ENCODE data around the gene ZNF714. TPM values are rescaled to one million over a fixed set of nuclear protein-coding genes. Genes with fewer than 3 reads are reported as not detected.

Gene ZNF714
- 1 to 10 TPM; 1.2 to 1.3 (median 1.3) TPM for polyA plus RNA-seq

DNA sequence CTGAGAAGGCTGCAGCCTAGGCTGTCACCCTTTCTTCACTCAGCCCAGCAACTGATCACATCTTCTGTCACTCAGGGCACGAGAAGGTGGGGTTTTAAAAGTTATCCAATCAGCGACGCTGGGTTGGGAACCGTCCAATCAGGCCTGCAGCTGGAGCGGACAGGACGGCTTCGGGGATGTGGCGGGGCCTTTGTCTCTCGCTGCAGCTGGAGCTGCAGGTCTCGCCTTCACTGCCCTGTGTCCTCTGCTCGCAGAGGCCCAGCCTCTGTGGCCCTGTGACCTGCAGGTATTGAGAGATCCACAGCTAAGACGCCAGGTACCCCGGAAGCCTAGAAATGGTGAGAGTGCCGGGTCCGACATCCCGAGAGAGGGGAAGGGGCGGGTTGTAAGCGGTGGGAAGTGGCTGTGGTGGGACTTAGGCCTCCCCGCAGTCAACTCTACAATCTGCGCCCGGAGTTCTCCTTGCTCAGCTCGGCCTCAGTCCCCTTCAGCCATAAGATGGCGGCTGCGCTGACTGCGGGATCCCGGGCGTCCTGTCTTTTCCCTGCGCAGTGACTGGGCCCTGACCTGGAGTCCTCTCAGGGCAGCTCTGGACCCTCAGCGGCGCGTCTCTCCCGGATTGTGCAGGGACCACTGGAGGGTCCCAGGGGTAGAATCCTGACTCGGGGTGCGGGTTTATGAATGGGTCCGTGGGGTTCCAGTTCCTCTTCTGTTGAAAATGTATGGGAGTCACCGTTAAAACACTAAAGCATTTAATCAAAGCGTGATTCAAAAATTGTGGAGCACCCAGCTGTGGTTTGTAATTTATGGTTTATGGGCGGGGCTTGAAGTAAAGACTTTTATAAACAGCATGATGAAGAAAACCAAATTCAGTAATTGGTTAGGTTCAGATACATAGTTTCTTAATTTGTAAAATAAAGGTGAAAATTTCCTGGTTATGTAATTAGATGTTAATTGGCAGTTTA lies at the start of gene ZNF714:
ZNF714 (plus strand) TSS at position 193 of the 965 bp plus-strand sequence. CDS start 16,066 bp downstream, outside the sequence.
- H3K27ac ChIP-seq (ENCODE audit: low read depth, low read length) = no peak within 1 kb of the TSS
- WGBS, 3 donors = 31 to 73% (median 38%) methylated on average over 37 to 38 of the region's 38 CpGs

- H3K27ac ChIP-seq (ENCODE audit: low read depth, low read length) = no peak overlapping the region
These were observed 37.0 kb upstream of the ZNF714 start for GRCh38 chr19:21045028-21045427.

GRCh38 chr19:21046489-21046888 lies 35.5 kb upstream of the ZNF714 start:
- 96 to 99% (median 97%) methylated on average over 3 of the region's 3 CpGs for WGBS, 3 donors

GRCh38 chr19:21047716-21048115 lies 34.3 kb upstream of the ZNF714 start:
- no peak overlapping the region for H3K27ac ChIP-seq (ENCODE audit: low read depth, low read length)
- 95 to 96% (median 96%) methylated on average over 2 of the region's 2 CpGs for WGBS, 3 donors

More at GRCh38 chr19:21046489-21046888, 35.5 kb upstream of the ZNF714 start:
- H3K27ac ChIP-seq (ENCODE audit: low read depth, low read length) = no peak overlapping the region

- WGBS, 3 donors = 98 to 99% (median 98%) methylated on average over 5 of the region's 5 CpGs
- H3K27ac ChIP-seq (ENCODE audit: low read depth, low read length) = no peak overlapping the region
These were observed 29.1 kb upstream of the ZNF714 start for GRCh38 chr19:21052902-21053301.

- no peak overlapping the region for H3K27ac ChIP-seq (ENCODE audit: low read depth, low read length)
These were observed 16.7 kb upstream of the ZNF714 start for GRCh38 chr19:21065336-21065735.

GRCh38 chr19:21084343-21084742 lies 2.3 kb downstream of the ZNF714 start:
- no peak overlapping the region for H3K27ac ChIP-seq (ENCODE audit: low read depth, low read length)
- WGBS, 3 donors = 86 to 94% (median 89%) methylated on average over 1 of the region's 1 CpG

GRCh38 chr19:21087871-21088270 lies 5.9 kb downstream of the ZNF714 start:
- H3K27ac ChIP-seq (ENCODE audit: low read depth, low read length) = no peak overlapping the region
- 88 to 90% (median 89%) methylated on average over 3 of the region's 3 CpGs for WGBS, 3 donors

GRCh38 chr19:21092109-21092508 lies 10.1 kb downstream of the ZNF714 start:
- no peak overlapping the region for H3K27ac ChIP-seq (ENCODE audit: low read depth, low read length)

- no peak overlapping the region for H3K27ac ChIP-seq (ENCODE audit: low read depth, low read length)
- 95 to 100% (median 96%) methylated on average over 1 of the region's 1 CpG for WGBS, 3 donors
These were observed 12.5 kb downstream of the ZNF714 start for GRCh38 chr19:21094347-21095025.

DNA sequence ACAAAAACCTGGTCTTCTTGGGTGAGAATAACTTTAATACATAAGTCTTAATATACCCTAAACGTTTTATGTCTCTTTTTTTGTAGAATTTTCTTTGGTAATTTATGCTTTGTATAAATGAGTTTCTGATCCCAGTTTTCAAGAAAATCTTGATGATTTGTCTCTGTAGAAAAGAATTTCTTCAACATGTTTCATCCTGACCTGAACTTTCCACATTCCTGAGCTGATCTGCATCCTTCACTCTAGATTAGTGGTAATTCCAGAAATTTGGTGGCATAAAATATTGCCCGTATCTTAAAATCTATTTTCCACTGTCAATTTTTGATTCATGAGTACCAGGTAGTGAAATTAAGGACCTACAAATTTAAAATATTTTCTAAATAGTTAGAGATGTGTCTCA lies 16.3 kb downstream of the ZNF714 start:
- H3K27ac ChIP-seq (ENCODE audit: low read depth, low read length) = no peak overlapping the region
- 71 to 89% (median 79%) methylated on average over 2 of the region's 2 CpGs for WGBS, 3 donors

DNA sequence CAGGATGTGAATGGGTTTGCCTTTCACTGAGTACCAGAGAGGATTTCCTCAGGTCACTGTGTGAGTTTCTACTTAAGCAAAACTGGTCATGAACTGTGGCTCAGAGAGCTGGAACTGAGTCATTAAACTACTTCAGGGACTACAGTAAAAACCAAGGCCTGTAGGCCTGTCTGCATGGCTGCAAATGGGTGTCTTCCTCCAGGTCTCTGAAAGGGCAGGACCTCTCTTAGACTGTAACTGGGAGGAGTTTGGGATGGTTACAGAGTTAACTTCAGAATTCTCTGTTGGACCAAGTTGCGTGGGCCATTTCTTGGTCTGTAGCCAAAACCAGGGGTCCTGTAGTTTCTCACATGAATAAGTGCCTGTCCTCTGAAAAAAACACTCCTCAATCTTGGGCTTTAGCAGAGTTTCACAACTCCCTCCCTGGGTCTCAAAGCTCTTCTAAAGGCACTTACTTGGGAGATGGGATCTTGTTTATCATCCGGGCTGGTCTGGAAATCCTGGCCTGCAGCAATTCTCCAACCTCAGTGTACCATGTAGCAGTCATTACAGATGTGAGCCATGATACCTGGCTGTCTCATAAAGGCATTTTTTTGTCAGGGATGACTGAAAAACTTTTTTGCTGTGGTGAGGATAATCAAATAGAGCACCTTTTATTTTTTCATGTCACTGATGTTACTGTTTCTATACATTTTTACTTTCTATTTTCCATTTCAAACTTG lies 19.7 kb downstream of the ZNF714 start:
- H3K27ac ChIP-seq (ENCODE audit: low read depth, low read length) = no peak overlapping the region
- 71 to 82% (median 78%) methylated on average over 2 of the region's 2 CpGs for WGBS, 3 donors

DNA sequence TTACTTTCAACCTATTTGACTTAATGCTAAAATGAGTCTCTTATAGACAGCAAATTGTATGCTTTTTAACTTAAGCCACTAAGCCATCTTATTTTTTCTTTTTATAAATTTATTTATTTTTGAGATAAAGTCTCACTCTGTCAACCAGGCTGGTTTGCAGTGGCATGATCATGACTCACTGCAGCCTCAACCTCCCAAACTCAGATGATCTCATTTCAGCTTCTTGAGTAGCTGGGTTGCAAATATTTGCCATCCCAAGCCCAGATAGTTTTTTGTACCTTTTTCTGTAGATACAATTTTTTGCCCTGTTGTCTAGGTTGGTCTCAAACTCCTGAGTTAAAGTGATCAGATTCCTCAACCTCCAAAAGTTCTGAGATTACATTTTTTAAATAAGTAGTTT lies 27.1 kb downstream of the ZNF714 start:
- no peak overlapping the region for H3K27ac ChIP-seq (ENCODE audit: low read depth, low read length)

DNA sequence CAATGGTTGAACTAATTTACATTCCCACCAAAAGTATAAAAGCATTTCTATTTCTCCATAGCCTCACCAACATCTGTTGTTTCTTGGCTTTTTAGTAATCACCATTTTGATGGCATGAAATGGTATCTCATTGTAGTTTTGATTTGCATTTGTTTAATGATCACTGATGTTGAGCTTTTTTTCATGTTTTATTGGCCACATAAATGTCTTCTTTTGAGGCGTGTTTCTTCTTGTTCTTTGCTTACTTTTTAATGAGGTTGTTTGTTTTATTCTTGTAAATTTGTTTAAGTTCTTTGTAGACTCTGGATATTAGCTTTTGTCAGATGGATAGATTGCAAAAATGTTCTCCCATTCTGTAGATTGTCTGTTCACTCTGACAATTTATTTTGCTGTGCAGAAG lies 28.2 kb downstream of the ZNF714 start:
- 61 to 93% (median 90%) methylated on average over 1 of the region's 1 CpG for WGBS, 3 donors
- H3K27ac ChIP-seq (ENCODE audit: low read depth, low read length) = no peak overlapping the region

- H3K27ac ChIP-seq (ENCODE audit: low read depth, low read length) = no peak overlapping the region
These were observed 33.4 kb downstream of the ZNF714 start for GRCh38 chr19:21115430-21115829.

- WGBS, 3 donors = 90 to 99% (median 94%) methylated on average over 2 of the region's 2 CpGs
- no peak overlapping the region for H3K27ac ChIP-seq (ENCODE audit: low read depth, low read length)
These were observed 35.3 kb downstream of the ZNF714 start for GRCh38 chr19:21117041-21117907.

DNA sequence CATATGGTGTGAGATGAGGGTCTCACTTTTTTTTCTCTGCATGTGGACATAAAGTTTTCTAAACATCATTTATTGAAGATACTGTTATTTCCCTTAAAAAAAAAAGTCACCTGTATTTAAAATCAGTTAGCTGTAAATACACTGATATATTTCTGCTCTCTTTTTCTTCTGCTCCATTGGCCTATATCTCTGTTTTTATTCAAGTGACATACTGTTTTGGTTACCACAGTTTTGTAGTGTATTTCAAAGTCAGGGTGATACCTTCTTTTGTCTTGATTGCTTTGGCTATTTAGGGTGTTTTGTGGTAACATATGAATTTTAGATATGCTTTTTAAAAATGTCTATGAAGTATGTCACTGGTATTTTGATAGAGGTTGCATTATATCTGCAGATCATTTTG lies 44.1 kb downstream of the ZNF714 start:
- no peak overlapping the region for H3K27ac ChIP-seq (ENCODE audit: low read depth, low read length)

DNA sequence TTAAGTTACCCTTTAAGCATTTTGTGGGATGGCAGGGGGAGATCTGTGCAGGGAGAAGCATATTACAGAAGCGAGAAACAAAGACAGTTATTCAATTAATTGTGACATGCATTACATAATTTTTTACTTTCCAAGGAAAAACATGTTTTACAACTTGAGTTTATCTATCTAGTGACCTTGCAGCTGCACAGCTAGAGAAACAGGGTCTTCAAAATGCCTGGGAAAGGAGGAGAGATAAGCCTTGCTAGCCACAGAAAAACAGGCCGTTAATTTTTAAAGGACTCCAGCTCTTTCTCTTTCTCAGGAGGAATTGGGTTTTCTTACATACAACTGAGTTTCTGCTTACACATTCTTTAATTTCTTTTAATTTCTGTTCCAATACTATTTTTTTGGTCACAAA lies 45.0 kb downstream of the ZNF714 start:
- WGBS, 3 donors = 19 to 65% (median 34%) methylated on average over 2 of the region's 2 CpGs
- no peak overlapping the region for H3K27ac ChIP-seq (ENCODE audit: low read depth, low read length)
